Pulmonary artery endothelial cell (primary cell): ENCODE results near the gene KCNAB1. TPM values are rescaled to one million over a fixed set of nuclear protein-coding genes. Genes with fewer than 3 reads are reported as not detected.
"Not testable (repeated sequence)": the region's sequence is repeated elsewhere in the genome, so short reads cannot be mapped to it uniquely, and the experiment has no call there.

Experiments used
- DNase-seq: peaks from one replicate; pipeline ENCODE4 v3.0.0-alpha.2; 2011; ENCODE audit warnings: low read depth, low spot score
- total RNA-seq: library from RNA; depleted of rRNA; stranded (reverse); fragments of >200 nt; gene quantifications from 2 replicates; pipeline ENCODE4 v1.2.3, GENCODE V29; 2014

The KCNAB1 gene
- total RNA-seq: 0.40 and 37.9 TPM in 2 replicates

- no peak for DNase-seq
Measured at GRCh38 chr3:156120528-156121251, at the start of gene KCNAB1. KCNAB1 (plus strand) TSS chr3:156120578.

GRCh38 chr3:156071031-156071430, 49.3 kb upstream of the KCNAB1 start:
- DNase-seq: no peak

- DNase-seq: not testable (repeated sequence)
Measured at GRCh38 chr3:156072950-156073657, 47.3 kb upstream of the KCNAB1 start.

- DNase-seq: no peak
Measured at GRCh38 chr3:156090126-156090525, 30.3 kb upstream of the KCNAB1 start.

- no peak for DNase-seq
Measured at GRCh38 chr3:156093964-156094363, 26.4 kb upstream of the KCNAB1 start.

GRCh38 chr3:156094391-156094790, 26.0 kb upstream of the KCNAB1 start:
- no peak for DNase-seq

GRCh38 chr3:156095652-156096051, 24.7 kb upstream of the KCNAB1 start:
- not testable (repeated sequence) for DNase-seq

- DNase-seq: no peak
Measured at GRCh38 chr3:156098437-156099035, 21.8 kb upstream of the KCNAB1 start.

GRCh38 chr3:156099348-156099747, 21.0 kb upstream of the KCNAB1 start:
- DNase-seq: not testable (repeated sequence)

- DNase-seq: not testable (repeated sequence)
Measured at GRCh38 chr3:156099984-156100383, 20.4 kb upstream of the KCNAB1 start.

- no peak for DNase-seq
Measured at GRCh38 chr3:156102267-156102931, 18.0 kb upstream of the KCNAB1 start.

- no peak for DNase-seq
Measured at GRCh38 chr3:156106721-156107373, 13.5 kb upstream of the KCNAB1 start.

- no peak for DNase-seq
Measured at GRCh38 chr3:156107504-156107903, 12.9 kb upstream of the KCNAB1 start.

- no peak for DNase-seq
Measured at GRCh38 chr3:156108616-156109015, 11.8 kb upstream of the KCNAB1 start.

- no peak for DNase-seq
Measured at GRCh38 chr3:156109989-156110388, 10.4 kb upstream of the KCNAB1 start.

- DNase-seq: no peak
Measured at GRCh38 chr3:156126467-156126866, 6.1 kb downstream of the KCNAB1 start.

- DNase-seq: no peak
Measured at GRCh38 chr3:156131241-156131640, 10.9 kb downstream of the KCNAB1 start.

- DNase-seq: no peak
Measured at GRCh38 chr3:156131799-156132198, 11.4 kb downstream of the KCNAB1 start.

GRCh38 chr3:156132313-156132712, 11.9 kb downstream of the KCNAB1 start:
- DNase-seq: no peak

- no peak for DNase-seq
Measured at GRCh38 chr3:156133076-156133475, 12.7 kb downstream of the KCNAB1 start.

- DNase-seq: no peak
Measured at GRCh38 chr3:156135921-156136638, 15.7 kb downstream of the KCNAB1 start.
